OCI-LY7 (cell line): ENCODE results near the gene LRRC36. TPM values are rescaled to one million over a fixed set of nuclear protein-coding genes. Genes with fewer than 3 reads are reported as not detected.

ENCODE experiments used
- BruUV-seq: library from RNA; stranded (reverse); fragments of 400-500 nt; replicated peaks from 2 replicates; lab custom pipeline; 2021; lab: Mats Ljungman, UMichigan
- CTCF ChIA-PET: fragments of 300-600 bp; sonication (Branson Sonifier 250); formaldehyde crosslinking; loops from one replicate; lab custom pipeline; 2022; ENCODE audit warnings: antibody characterized with exemption; ENCODE audit not compliant: unreplicated experiment; lab: Charles Lee
- POLR2A ChIA-PET: fragments of 300-600 bp; sonication (Branson Sonifier 250); formaldehyde crosslinking; loops from one replicate; lab custom pipeline; 2022; ENCODE audit warnings: antibody characterized with exemption; lab: Charles Lee
- DNase-seq: peaks from one replicate; pipeline ENCODE4 v3.0.0-alpha.2; 2015; ENCODE audit warnings: low spot score
- H2AFZ ChIP-seq: fragments of 200-600 bp; sonication (generic), shearing (Covaris generic); 2 replicates; pipeline ENCODE4 v1.6.1; 2014; ENCODE audit warnings: mild to moderate bottlenecking, antibody characterized with exemption, low read length, moderate library complexity
- H3K27ac ChIP-seq: fragments of 200-600 bp; sonication (generic); 2 replicates; pipeline ENCODE4 v1.5.1; 2014; ENCODE audit warnings: mixed run types, low read depth, mild to moderate bottlenecking, moderate library complexity, low read length, inconsistent platforms; ENCODE audit not compliant: poor library complexity, severe bottlenecking
- H3K36me3 ChIP-seq: fragments of 200-600 bp; sonication (generic); 2 replicates; pipeline ENCODE4 v1.6.1; 2014; ENCODE audit warnings: mild to moderate bottlenecking, antibody characterized with exemption, low read length, moderate library complexity, mixed read lengths; ENCODE audit not compliant: insufficient read depth
- H3K4me1 ChIP-seq: fragments of 200-600 bp; sonication (generic); 2 replicates; pipeline ENCODE4 v1.5.1; 2014; ENCODE audit warnings: mild to moderate bottlenecking, low read length; ENCODE audit not compliant: insufficient read depth, poor library complexity, severe bottlenecking
- H3K4me2 ChIP-seq: fragments of 200-600 bp; sonication (generic); 2 replicates; pipeline ENCODE4 v1.6.1; 2014; ENCODE audit warnings: mild to moderate bottlenecking, low read length
- H3K4me3 ChIP-seq: fragments of 200-600 bp; sonication (generic); 2 replicates; pipeline ENCODE4 v1.5.1; 2014; ENCODE audit warnings: mild to moderate bottlenecking, low read depth, low read length; ENCODE audit not compliant: poor library complexity, severe bottlenecking
- H3K79me2 ChIP-seq: fragments of 200-600 bp; sonication (generic); 2 replicates; pipeline ENCODE4 v1.6.1; 2016; ENCODE audit warnings: low read depth, mild to moderate bottlenecking, low read length, moderate library complexity, mixed read lengths; ENCODE audit not compliant: insufficient read depth
- H3K9me2 ChIP-seq: fragments of 200-600 bp; sonication (generic); 2 replicates; pipeline ENCODE4 v1.6.1; 2016; ENCODE audit warnings: mild to moderate bottlenecking, low read length, mixed read lengths; ENCODE audit not compliant: insufficient read depth
- H3K9me3 ChIP-seq: fragments of 200-600 bp; sonication (generic); 2 replicates; pipeline ENCODE4 v1.6.1; 2014; ENCODE audit warnings: mild to moderate bottlenecking, mixed run types, low read length, mixed read lengths
- H4K20me1 ChIP-seq: fragments of 200-600 bp; sonication (generic); 2 replicates; pipeline ENCODE4 v1.6.1; 2014; ENCODE audit warnings: mild to moderate bottlenecking, antibody characterized with exemption, low read length, moderate library complexity, mixed read lengths; ENCODE audit not compliant: insufficient read depth
- CTCF ChIP-seq: fragments of 200-600 bp; sonication (generic); conservative IDR thresholded peaks from 2 replicates; pipeline ENCODE4 v1.5.1; 2014; ENCODE audit warnings: mild to moderate bottlenecking, antibody characterized with exemption, low read length, moderate library complexity, mixed read lengths
- EZH2phosphoT487 ChIP-seq: fragments of 200-600 bp; sonication (generic); IDR thresholded peaks from 2 replicates; pipeline ENCODE4 v1.6.1; 2018; ENCODE audit warnings: low read depth, borderline replicate concordance, mild to moderate bottlenecking, mixed run types, antibody characterized with exemption, low read length, moderate library complexity, mixed read lengths
- intact Hi-C: fragments of 100-400 bp; cut with micrococcal nuclease; formaldehyde crosslinking; loops from one replicate; pipeline ENCODE4 v1.10.0; 2022; ENCODE audit not compliant: unreplicated experiment
- total RNA-seq, 2 experiments: library from RNA; depleted of rRNA in 1 of 2; stranded (reverse); fragments of >200 nt in 1 of 2; shearing (Covaris generic) in 1 of 2; gene quantifications; 2 replicates each; pipeline ENCODE4 v1.2.3, GENCODE V29; 2014 to 2022

LRRC36 gene
- total RNA-seq, 2 experiments from 2014 or later = not detected

- no peak for DNase-seq
- BruUV-seq = no TSS peak
- Histone ChIP-seq H2AFZ (peak overlapping the region; percentile 16; the same call in 1 of the 2 replicates), H3K36me3 (no peaks in the 10 kb centered on the region), H3K9me2 (no peaks in the 10 kb centered on the region), H3K79me2 (no peaks in the 10 kb centered on the region), H3K27ac (no peak overlapping the region), H3K4me2 (peak overlapping the region; percentile 54; the same call in 1 of the 2 replicates), H3K4me1 (no peaks in the 10 kb centered on the region), H3K4me3 (peak overlapping the region; percentile 53), H3K9me3 (no peaks in the 10 kb centered on the region), H4K20me1 (no peaks in the 10 kb centered on the region)
- POLR2A ChIA-PET = no interaction called here
- intact Hi-C loops = loop anchor here (5.0 kb wide), 1 partner anchor 119 kb away; no protein-coding TSS in a partner anchor
- CTCF ChIA-PET = interaction anchor here (0.6 kb wide), 1 partner anchor 12 kb away, joined by 3 read pairs; no protein-coding TSS in a partner anchor
- TF ChIP-seq CTCF (peak; percentile 46; the same call in 1 of the 2 replicates), EZH2phosphoT487 (no peak)
Observed at GRCh38 chr16:67277999-67278772, 48.4 kb upstream of the LRRC36 start.

GRCh38 chr16:67278773-67279295 is 47.8 kb upstream of the LRRC36 start:
- POLR2A ChIA-PET = no interaction called here
- no peak for DNase-seq

More at GRCh38 chr16:67278773-67279295, 47.8 kb upstream of the LRRC36 start:
- no peaks in the 10 kb centered on the region for H3K4me1 ChIP-seq
- H3K4me3 ChIP-seq = peak overlapping the region; percentile 53
- peak overlapping the region; percentile 54; the same call in 1 of the 2 replicates for H3K4me2 ChIP-seq
- H3K27ac ChIP-seq = no peak overlapping the region
- no TSS peak for BruUV-seq
- H3K79me2 ChIP-seq = no peaks in the 10 kb centered on the region
- no peaks in the 10 kb centered on the region for H4K20me1 ChIP-seq
- TF ChIP-seq CTCF = no peak; the same call in 1 of the 2 replicates
- TF ChIP-seq EZH2phosphoT487 = no peak
- peak overlapping the region; percentile 16; the same call in 1 of the 2 replicates for H2AFZ ChIP-seq
- no peaks in the 10 kb centered on the region for H3K9me3 ChIP-seq
- no peaks in the 10 kb centered on the region for H3K9me2 ChIP-seq
- H3K36me3 ChIP-seq = no peaks in the 10 kb centered on the region
- intact Hi-C loops = loop anchor here (1.0 to 5.0 kb wide), 2 partner anchors 60 to 118 kb away; no protein-coding TSS in a partner anchor
- CTCF ChIA-PET = no interaction called here
